Measurements from ENCODE around the gene EME1.

- TF ChIP-seq, protein P1, sequence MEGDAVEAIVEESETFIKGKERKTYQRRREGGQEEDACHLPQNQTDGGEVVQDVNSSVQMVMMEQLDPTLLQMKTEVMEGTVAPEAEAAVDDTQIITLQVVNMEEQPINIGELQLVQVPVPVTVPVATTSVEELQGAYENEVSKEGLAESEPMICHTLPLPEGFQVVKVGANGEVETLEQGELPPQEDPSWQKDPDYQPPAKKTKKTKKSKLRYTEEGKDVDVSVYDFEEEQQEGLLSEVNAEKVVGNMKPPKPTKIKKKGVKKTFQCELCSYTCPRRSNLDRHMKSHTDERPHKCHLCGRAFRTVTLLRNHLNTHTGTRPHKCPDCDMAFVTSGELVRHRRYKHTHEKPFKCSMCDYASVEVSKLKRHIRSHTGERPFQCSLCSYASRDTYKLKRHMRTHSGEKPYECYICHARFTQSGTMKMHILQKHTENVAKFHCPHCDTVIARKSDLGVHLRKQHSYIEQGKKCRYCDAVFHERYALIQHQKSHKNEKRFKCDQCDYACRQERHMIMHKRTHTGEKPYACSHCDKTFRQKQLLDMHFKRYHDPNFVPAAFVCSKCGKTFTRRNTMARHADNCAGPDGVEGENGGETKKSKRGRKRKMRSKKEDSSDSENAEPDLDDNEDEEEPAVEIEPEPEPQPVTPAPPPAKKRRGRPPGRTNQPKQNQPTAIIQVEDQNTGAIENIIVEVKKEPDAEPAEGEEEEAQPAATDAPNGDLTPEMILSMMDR (IDR thresholded peaks at IDR 0.05; ENCODE audit: borderline replicate concordance, extremely low read depth, low read length, poor library complexity, severe bottlenecking): no peak
- no peak for TF ChIP-seq EZH2 (IDR thresholded peaks at IDR 0.05; ENCODE audit: borderline replicate concordance, low read depth, low read length, severe bottlenecking)
Measured at GRCh38 chr17:50325906-50326305, 47.1 kb upstream of the EME1 start.

Measured in DND-41 (cell line).